Cardiac septum (tissue), 1 donor: ENCODE measurements around the gene MAPT. TPM values are rescaled to one million over a fixed set of nuclear protein-coding genes. Genes with fewer than 3 reads are reported as not detected.

Source experiments
- DNase-seq: peaks from one replicate; pipeline ENCODE4 v3.0.0-alpha.2; 2020; ENCODE audit warnings: low spot score
- intact Hi-C: fragments of 100-400 bp; cut with DNase I; formaldehyde crosslinking; loops from one replicate; pipeline ENCODE4 v1.14.0; 2022
- total RNA-seq: library from RNA; stranded (reverse); fragmentation: NEBNext Ultra II Directional; extraction: Animal tissue kit (Norgen Biotek cat#: 25700); gene quantifications from one replicate; pipeline ENCODE4 v1.2.1, GENCODE V29; 2021
- donor health status: DM: no; HTN: no; CAD: no.

MAPT gene
- total RNA-seq, 1 donor from 2014 or later = 44.4 TPM

DNA sequence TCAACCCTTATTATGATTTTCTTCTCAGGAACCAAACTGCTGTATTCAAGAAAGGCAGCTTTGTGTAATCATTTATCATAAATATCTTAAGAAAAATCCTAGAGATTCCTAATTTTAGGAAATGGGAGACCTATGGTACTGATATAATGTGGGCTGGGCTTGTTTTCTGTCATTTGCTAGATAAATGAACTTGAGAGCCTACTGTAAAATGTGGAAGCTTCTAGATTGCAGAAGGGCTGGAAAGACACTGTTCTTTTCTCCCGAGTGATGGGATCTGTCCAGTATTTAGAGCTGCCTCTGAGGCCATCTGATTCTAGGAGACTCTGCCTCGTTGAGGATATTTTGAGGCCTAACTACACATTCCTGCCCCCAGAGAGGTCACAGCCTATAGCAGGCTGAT, 84.8 kb downstream of the MAPT start:
- DNase-seq = no peak
- intact Hi-C loops = no loop called here

- DNase-seq = no peak
- intact Hi-C loops = no loop called here
These were observed 86.5 kb downstream of the MAPT start for GRCh38 chr17:45980855-45981254.

- intact Hi-C loops = no loop called here
- DNase-seq = no peak
These were observed 87.0 kb downstream of the MAPT start for GRCh38 chr17:45981306-45981705.

- no peak for DNase-seq
- intact Hi-C loops = no loop called here
These were observed 88.6 kb downstream of the MAPT start for GRCh38 chr17:45982791-45983613.

DNA sequence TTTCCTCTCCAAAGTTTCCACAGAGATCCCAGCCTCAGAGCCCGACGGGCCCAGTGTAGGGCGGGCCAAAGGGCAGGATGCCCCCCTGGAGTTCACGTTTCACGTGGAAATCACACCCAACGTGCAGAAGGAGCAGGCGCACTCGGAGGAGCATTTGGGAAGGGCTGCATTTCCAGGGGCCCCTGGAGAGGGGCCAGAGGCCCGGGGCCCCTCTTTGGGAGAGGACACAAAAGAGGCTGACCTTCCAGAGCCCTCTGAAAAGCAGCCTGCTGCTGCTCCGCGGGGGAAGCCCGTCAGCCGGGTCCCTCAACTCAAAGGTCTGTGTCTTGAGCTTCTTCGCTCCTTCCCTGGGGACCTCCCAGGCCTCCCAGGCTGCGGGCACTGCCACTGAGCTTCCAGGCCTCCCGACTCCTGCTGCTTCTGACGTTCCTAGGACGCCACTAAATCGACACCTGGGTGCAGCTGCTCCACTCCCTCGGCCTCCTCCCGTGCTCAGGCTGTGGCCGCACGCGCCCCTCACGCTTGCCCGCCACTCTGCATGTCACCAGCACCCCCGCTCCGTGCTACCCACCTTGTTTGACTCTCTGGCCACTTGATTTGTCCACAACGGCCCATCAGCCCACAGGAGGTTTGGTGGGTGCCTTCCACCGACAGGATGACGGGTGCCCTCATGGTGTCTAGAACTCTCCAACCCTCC, 89.4 kb downstream of the MAPT start:
- DNase-seq = no peak
- intact Hi-C loops = no loop called here

DNA sequence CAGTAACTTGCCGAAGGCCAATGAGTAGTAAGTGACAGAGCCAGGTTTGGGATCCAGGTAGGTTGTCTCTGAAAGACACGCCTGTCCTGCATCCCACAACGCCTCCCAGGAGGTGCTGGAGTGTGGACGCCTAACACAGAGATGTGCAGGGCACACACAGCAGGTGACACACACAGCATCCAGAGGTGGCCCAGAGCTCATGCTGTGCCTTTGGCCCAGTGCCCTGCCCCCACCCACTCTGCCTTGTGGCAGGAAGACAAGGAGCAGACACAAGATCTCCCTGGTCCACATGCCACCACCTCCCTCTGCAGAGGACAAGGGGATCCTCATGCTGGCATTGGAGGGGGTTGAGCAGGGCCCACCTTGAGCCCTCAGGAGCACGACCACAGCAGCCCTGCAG, 90.0 kb downstream of the MAPT start:
- intact Hi-C loops = no loop called here
- DNase-seq = no peak

- intact Hi-C loops = no loop called here
- no peak for DNase-seq
These were observed 91.1 kb downstream of the MAPT start for GRCh38 chr17:45985447-45985846.

DNA sequence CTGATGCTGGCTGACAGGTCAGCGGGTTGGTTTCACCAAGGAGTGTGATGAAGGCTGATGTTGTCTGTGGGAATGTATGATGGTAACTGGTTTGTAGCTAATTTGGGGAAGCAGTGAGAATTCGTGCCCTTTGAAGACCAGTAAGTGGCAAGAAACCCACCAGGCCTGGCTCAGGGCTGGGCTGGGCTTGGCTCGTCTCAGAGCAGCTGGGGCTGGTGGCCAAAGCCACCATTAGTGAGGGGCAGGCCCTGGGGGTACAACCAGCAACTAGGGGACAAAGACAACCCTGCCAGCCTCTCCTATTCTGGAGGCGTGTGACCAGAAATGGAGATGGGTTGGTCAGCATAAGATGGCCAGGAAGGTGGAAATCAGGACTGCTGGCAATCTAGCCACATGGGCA, 91.7 kb downstream of the MAPT start:
- intact Hi-C loops = no loop called here
- no peak for DNase-seq

DNA sequence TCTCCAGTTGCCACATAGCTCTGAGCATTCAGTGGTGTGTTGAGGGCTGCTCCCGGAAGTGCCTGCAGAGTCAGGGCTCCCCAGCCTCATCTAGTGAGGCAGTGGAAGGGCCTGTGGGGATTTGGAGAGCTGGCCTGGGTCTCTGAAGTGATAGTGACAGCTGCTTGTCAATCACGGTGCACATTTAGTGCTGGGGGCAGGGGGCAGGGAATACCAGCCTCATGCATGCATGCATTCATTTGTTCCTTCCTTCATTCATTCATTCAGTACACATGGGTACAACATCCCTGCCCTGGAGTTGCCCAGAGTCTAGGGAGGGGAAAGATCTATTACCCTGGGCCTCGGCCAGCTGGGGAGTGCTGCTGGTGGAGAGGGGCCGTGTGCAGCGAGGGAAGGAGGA, 93.4 kb downstream of the MAPT start:
- no peak for DNase-seq
- intact Hi-C loops = no loop called here

GRCh38 chr17:45989759-45990158, 95.4 kb downstream of the MAPT start:
- DNase-seq = no peak
- intact Hi-C loops = no loop called here

GRCh38 chr17:45990886-45991285, 96.5 kb downstream of the MAPT start:
- no peak for DNase-seq
- intact Hi-C loops = no loop called here

DNA sequence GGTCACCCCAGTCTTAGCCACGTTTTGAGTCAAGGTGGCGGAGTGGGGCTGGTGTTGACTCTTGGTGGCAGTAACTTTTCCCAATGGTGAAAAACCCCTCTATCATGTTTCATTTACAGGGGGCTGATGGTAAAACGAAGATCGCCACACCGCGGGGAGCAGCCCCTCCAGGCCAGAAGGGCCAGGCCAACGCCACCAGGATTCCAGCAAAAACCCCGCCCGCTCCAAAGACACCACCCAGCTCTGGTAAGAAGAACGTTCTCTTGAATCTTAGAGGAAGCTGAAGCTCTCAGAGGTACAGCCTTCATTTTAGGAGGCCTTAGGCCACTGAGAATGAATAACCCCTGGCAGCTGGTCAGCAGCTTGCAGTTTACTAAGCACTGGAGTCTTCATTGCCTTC, 97.0 kb downstream of the MAPT start:
- no peak for DNase-seq
- intact Hi-C loops = no loop called here

- no peak for DNase-seq
- intact Hi-C loops = no loop called here
These were observed 97.8 kb downstream of the MAPT start for GRCh38 chr17:45992175-45992574.

GRCh38 chr17:45992904-45993303, 98.5 kb downstream of the MAPT start:
- intact Hi-C loops = no loop called here
- no peak for DNase-seq

DNA sequence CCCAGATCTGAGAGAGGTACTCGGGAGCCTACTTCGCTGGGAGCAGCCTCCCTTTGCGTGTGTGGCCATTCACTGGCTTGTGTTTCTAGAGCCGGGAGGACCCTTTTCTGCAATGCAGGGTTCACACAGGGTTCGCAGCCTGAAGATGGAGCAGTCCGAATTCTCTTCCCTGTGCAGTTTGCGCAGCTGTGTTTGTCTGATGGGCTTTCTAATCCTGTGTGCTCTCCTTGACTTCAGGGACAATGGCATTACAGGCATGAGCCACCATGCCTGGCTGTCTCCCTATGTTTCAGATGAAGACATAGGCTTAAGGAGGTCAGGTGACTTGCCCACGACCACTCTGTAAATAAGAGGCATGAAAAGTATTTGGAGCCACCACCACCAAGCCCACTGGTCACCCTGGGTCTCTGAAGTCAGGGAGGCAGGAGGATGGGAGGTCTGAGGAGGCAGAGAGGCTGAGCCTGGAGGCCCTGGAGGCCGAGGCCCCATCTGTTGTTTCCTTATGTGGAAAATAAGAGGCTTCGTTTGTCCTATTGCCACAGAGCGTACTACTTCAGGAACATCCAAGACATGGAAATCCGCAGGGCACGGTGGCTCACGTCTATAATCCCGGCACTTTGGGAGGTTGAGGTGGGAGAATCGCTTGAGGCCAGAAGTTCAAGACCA, 99.7 kb downstream of the MAPT start:
- DNase-seq = no peak
- intact Hi-C loops = no loop called here

GRCh38 chr17:45994987-45995386, 100.6 kb downstream of the MAPT start:
- intact Hi-C loops = no loop called here
- DNase-seq = no peak

- no peak for DNase-seq
- intact Hi-C loops = no loop called here
These were observed 101.4 kb downstream of the MAPT start for GRCh38 chr17:45995627-45996270.

- DNase-seq = no peak
- intact Hi-C loops = no loop called here
These were observed 102.1 kb downstream of the MAPT start for GRCh38 chr17:45996282-45996937.

DNA sequence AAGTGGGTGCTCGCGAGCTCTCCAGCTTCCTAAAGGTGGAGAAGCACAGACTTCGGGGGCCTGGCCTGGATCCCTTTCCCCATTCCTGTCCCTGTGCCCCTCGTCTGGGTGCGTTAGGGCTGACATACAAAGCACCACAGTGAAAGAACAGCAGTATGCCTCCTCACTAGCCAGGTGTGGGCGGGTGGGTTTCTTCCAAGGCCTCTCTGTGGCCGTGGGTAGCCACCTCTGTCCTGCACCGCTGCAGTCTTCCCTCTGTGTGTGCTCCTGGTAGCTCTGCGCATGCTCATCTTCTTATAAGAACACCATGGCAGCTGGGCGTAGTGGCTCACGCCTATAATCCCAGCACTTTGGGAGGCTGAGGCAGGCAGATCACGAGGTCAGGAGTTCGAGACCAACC, 102.8 kb downstream of the MAPT start:
- no peak for DNase-seq
- intact Hi-C loops = no loop called here

DNA sequence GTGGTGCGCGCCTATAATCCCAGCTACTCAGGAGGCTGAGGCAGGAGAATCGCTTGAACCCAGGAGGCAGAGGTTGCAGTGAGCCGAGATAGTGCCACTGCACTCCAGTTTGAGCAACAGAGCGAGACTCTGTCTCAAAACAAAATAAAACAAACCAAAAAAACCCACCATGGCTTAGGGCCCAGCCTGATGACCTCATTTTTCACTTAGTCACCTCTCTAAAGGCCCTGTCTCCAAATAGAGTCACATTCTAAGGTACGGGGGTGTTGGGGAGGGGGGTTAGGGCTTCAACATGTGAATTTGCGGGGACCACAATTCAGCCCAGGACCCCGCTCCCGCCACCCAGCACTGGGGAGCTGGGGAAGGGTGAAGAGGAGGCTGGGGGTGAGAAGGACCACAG, 103.3 kb downstream of the MAPT start:
- intact Hi-C loops = no loop called here
- no peak for DNase-seq
